PC-9 (cell line): ENCODE data around the gene BRI3. TPM values are rescaled to one million over a fixed set of nuclear protein-coding genes. Genes with fewer than 3 reads are reported as not detected.
A peak's percentile ranks its signal among the peaks of the same experiment; 100 is the strongest.

ENCODE experiments used
- BruUV-seq: library from RNA; stranded (reverse); fragments of 400-500 nt; replicated peaks from 2 replicates; lab custom pipeline; 2021; lab: Mats Ljungman, UMichigan
- CTCF ChIA-PET: fragments of 300-600 bp; sonication (Branson Sonifier 250); formaldehyde crosslinking; loops from one replicate; lab custom pipeline; 2022; ENCODE audit warnings: antibody characterized with exemption; lab: Charles Lee
- POLR2A ChIA-PET: fragments of 300-600 bp; sonication (Branson Sonifier 250); formaldehyde crosslinking; loops from one replicate; lab custom pipeline; 2022; ENCODE audit warnings: antibody characterized with exemption; ENCODE audit not compliant: unreplicated experiment; lab: Charles Lee
- DNase-seq, 2 experiments: peaks; one replicate each; pipeline versions ENCODE4 v3.0.0 to v3.0.0-alpha.2; 2015 to 2022; ENCODE audit warnings: mixed read lengths in 1 of 2
- H2AFZ ChIP-seq: fragments of 200-600 bp; sonication (generic); 2 replicates; pipeline ENCODE4 v1.8.1; 2017; ENCODE audit warnings: antibody characterized with exemption
- H3F3A ChIP-seq: fragments of 200-600 bp; sonication (generic); 2 replicates; pipeline ENCODE4 v1.8.1; 2017; ENCODE audit warnings: antibody characterized with exemption, mild to moderate bottlenecking, low read depth; ENCODE audit not compliant: insufficient read depth
- H3K27ac ChIP-seq: fragments of 200-600 bp; sonication (generic); 2 replicates; pipeline ENCODE4 v1.6.1; 2016; ENCODE audit warnings: mixed run types
- H3K27me3 ChIP-seq: fragments of 200-600 bp; sonication (generic); 2 replicates; pipeline ENCODE4 v1.6.1; 2016; ENCODE audit warnings: low read depth, mixed run types; ENCODE audit not compliant: insufficient read depth
- H3K36me3 ChIP-seq: fragments of 200-600 bp; sonication (generic); 2 replicates; pipeline ENCODE4 v1.6.1; 2016; ENCODE audit warnings: low read depth, mixed run types
- H3K4me1 ChIP-seq: fragments of 200-600 bp; sonication (generic); replicated peaks from 2 replicates; pipeline ENCODE4 v1.6.1; 2016; ENCODE audit warnings: mixed run types; ENCODE audit not compliant: insufficient read depth
- H3K4me2 ChIP-seq: fragments of 200-600 bp; sonication (generic); 2 replicates; pipeline ENCODE4 v1.6.1; 2017; ENCODE audit warnings: mixed run types
- H3K4me3 ChIP-seq: fragments of 200-600 bp; sonication (generic); 2 replicates; pipeline ENCODE4 v1.6.1; 2016; ENCODE audit warnings: mixed run types
- H3K79me2 ChIP-seq: fragments of 200-600 bp; sonication (generic); 2 replicates; pipeline ENCODE4 v1.6.1; 2017; ENCODE audit warnings: low read depth, mixed run types
- H3K9me2 ChIP-seq: fragments of 200-600 bp; sonication (generic); 2 replicates; pipeline ENCODE4 v1.8.1; 2017; ENCODE audit warnings: mild to moderate bottlenecking; ENCODE audit not compliant: insufficient read depth
- H3K9me3 ChIP-seq: fragments of 200-600 bp; sonication (generic); 2 replicates; pipeline ENCODE4 v1.8.1; 2016; ENCODE audit warnings: low read depth; ENCODE audit not compliant: insufficient read depth
- H4K20me1 ChIP-seq: fragments of 200-600 bp; sonication (generic); 2 replicates; pipeline ENCODE4 v1.8.1; 2017; ENCODE audit not compliant: insufficient read depth
- CTCF ChIP-seq: fragments of 200-600 bp; sonication (generic); conservative IDR thresholded peaks from 2 replicates; pipeline ENCODE4 v1.6.1; 2017; ENCODE audit warnings: mixed run types, antibody characterized with exemption, mild to moderate bottlenecking, moderate library complexity
- EZH2 ChIP-seq: fragments of 200-600 bp; sonication (generic); IDR thresholded peaks from 2 replicates; pipeline ENCODE4 v1.8.0; 2017; ENCODE audit warnings: antibody characterized with exemption, low read depth
- intact Hi-C: fragments of 100-400 bp; cut with micrococcal nuclease; formaldehyde crosslinking; loops from one replicate; pipeline ENCODE4 v1.10.0; 2022; ENCODE audit not compliant: unreplicated experiment
- total RNA-seq: library from RNA; stranded (reverse); gene quantifications from 2 replicates; pipeline ENCODE4 v1.2.3, GENCODE V29; 2021

The BRI3 gene
- total RNA-seq, 1 experiment from 2014 or later = 255 TPM

- no peak for TF ChIP-seq EZH2
- TF ChIP-seq CTCF = no peak; the same call in 1 of the 2 replicates
- Histone ChIP-seq H3K27me3 (no peaks in the 10 kb centered on the region), H3K79me2 (peaks cover 90% of the 10 kb centered on the region), H3K4me3 (peak overlapping the region; percentile 87), H3K27ac (peak overlapping the region; percentile 97), H4K20me1 (peaks cover 29% of the 10 kb centered on the region), H3K4me2 (peak overlapping the region; percentile 98), H3K9me2 (no peaks in the 10 kb centered on the region), H3K9me3 (no peaks in the 10 kb centered on the region), H3K36me3 (peaks cover 14% of the 10 kb centered on the region; the same call in 1 of the 2 replicates), H2AFZ (no peak overlapping the region), H3K4me1 (peaks cover 55% of the 10 kb centered on the region), H3F3A (peaks cover 64% of the 10 kb centered on the region; the same call in 1 of the 2 replicates)
- BruUV-seq = no TSS peak
- CTCF ChIA-PET = no interaction called here
- intact Hi-C loops = loop anchor here (2.0 to 10.0 kb wide), 2 partner anchors 115 to 559 kb away; partner anchors contain the start of gene BAIAP2L1
- peak; percentile 76 to 92 for DNase-seq
- POLR2A ChIA-PET = interaction anchor here (0.6 to 1.1 kb wide), 3 partner anchors 115 to 151 kb away, joined by 4 to 5 read pairs (median 5); partner anchors contain the start of gene BAIAP2L1
Measured at GRCh38 chr7:98286093-98286539, 4.6 kb downstream of the BRI3 start.

- H2AFZ ChIP-seq = no peak overlapping the region
- peak overlapping the region; percentile 97 for H3K27ac ChIP-seq
- peaks cover 37% of the 10 kb centered on the region for H4K20me1 ChIP-seq
- ChIA-PET POLR2A (interaction anchor here (1.0 to 1.1 kb wide), 2 partner anchors 114 to 121 kb away, joined by 5 read pairs; partner anchors contain the start of gene BAIAP2L1), CTCF (interaction anchor here (0.6 kb wide), 1 partner anchor 134 kb away, joined by 3 read pairs; no protein-coding TSS in a partner anchor)
- peaks cover 96% of the 10 kb centered on the region for H3K79me2 ChIP-seq
- H3K4me3 ChIP-seq = peak overlapping the region; percentile 87; the same call in 1 of the 2 replicates
- H3K4me2 ChIP-seq = peak overlapping the region; percentile 98
- H3K9me2 ChIP-seq = no peaks in the 10 kb centered on the region
- no peak; the same call in 1 of the 2 replicates for TF ChIP-seq CTCF
- TF ChIP-seq EZH2 = no peak
- intact Hi-C loops = loop anchor here (2.0 to 10.0 kb wide), 2 partner anchors 114 to 558 kb away; partner anchors contain the start of gene BAIAP2L1
- peaks cover 22% of the 10 kb centered on the region; the same call in 1 of the 2 replicates for H3K36me3 ChIP-seq
- no TSS peak for BruUV-seq
- no peaks in the 10 kb centered on the region for H3K27me3 ChIP-seq
- H3K4me1 ChIP-seq = peaks cover 55% of the 10 kb centered on the region
- no peak for DNase-seq
- H3K9me3 ChIP-seq = no peaks in the 10 kb centered on the region
- peaks cover 72% of the 10 kb centered on the region; the same call in 1 of the 2 replicates for H3F3A ChIP-seq
Measured at GRCh38 chr7:98286701-98287485, 5.4 kb downstream of the BRI3 start.

DNA sequence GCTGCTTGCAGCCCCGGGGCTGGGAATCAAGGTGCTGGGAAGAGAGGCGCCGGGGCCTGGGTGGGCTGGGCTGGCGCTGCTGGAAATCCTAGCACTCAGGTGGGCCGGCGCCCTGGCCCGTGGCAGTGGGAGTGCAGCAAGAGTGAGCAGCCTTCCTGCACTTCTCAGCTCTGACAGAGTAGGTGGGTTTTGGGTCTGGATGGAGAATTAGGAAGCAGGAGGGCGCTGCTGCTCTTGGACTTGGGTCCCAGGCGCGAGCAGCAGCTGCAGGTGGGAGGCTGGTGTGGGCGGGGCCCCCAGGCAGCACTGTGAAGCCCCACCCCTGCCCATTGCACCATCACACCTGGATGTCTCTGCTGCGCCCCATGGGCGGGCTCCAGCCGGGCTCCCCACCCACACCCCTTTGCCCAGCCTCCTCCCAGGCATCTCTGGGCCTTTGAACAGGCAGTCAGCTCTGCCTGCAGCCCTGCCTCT lies 6.0 kb downstream of the BRI3 start:
- TF ChIP-seq EZH2 (no peak), CTCF (no peak)
- intact Hi-C loops = loop anchor here (2.0 to 10.0 kb wide), 2 partner anchors 113 to 557 kb away; partner anchors contain the start of gene BAIAP2L1
- H3K4me2 ChIP-seq = peak overlapping the region; percentile 98

More for the DNA sequence above, 6.0 kb downstream of the BRI3 start:
- no peaks in the 10 kb centered on the region for H3K9me3 ChIP-seq
- H3K27ac ChIP-seq = peak overlapping the region; percentile 97
- BruUV-seq = no TSS peak
- H3K79me2 ChIP-seq = peaks cover 94% of the 10 kb centered on the region
- peak; percentile 57 to 77 for DNase-seq
- H3K27me3 ChIP-seq = no peaks in the 10 kb centered on the region
- CTCF ChIA-PET = interaction anchor here (0.6 kb wide), 1 partner anchor 134 kb away, joined by 3 read pairs; no protein-coding TSS in a partner anchor
- peaks cover 28% of the 10 kb centered on the region for H3K36me3 ChIP-seq
- POLR2A ChIA-PET = no interaction called here
- peaks cover 54% of the 10 kb centered on the region for H3K4me1 ChIP-seq
- no peaks in the 10 kb centered on the region for H3K9me2 ChIP-seq
- no peak overlapping the region for H2AFZ ChIP-seq
- H3K4me3 ChIP-seq = no peak overlapping the region
- H3F3A ChIP-seq = peaks cover 78% of the 10 kb centered on the region
- peaks cover 43% of the 10 kb centered on the region for H4K20me1 ChIP-seq
